B cell (primary cell): Measurements from ENCODE around the gene PPP1R12C. TPM values are rescaled to one million over a fixed set of nuclear protein-coding genes. Genes with fewer than 3 reads are reported as not detected.

Experiments
- ATAC-seq: fragments of 200-7000 bp; cut with Tn5 transposase; one replicate; pipeline ENCODE4 v1.10.0; 2021; ENCODE audit warnings: low read depth, mild to moderate bottlenecking, moderate number of reproducible peaks, moderate library complexity
- CTCF ChIA-PET: fragments of 350-600 bp; sonication (Branson Sonifier 250); formaldehyde crosslinking; loops from one replicate; lab custom pipeline; 2021; ENCODE audit warnings: antibody characterized with exemption, inconsistent platforms; lab: Charles Lee
- POLR2A ChIA-PET: fragments of 350-600 bp; sonication (Branson Sonifier 250); formaldehyde crosslinking; loops from one replicate; lab custom pipeline; 2021; ENCODE audit warnings: antibody characterized with exemption; lab: Charles Lee
- DNase-seq: peaks from one replicate; pipeline ENCODE4 v3.0.0; 2013
- H2AFZ ChIP-seq: 2 replicates; pipeline ENCODE4 v1.6.1; 2012; ENCODE audit warnings: mild to moderate bottlenecking, low read depth, low read length; ENCODE audit not compliant: insufficient read depth, poor library complexity, severe bottlenecking
- H3K27ac ChIP-seq, 2 donors: 1 replicate in 1 of 2; 2 replicates in 1 of 2; pipeline ENCODE4 v1.5.1; 2012 to 2013; ENCODE audit warnings: low read length in 2 of 2, mild to moderate bottlenecking in 2 of 2, moderate library complexity in 1 of 2
- H3K27me3 ChIP-seq, 4 experiments: fragments of 200-600 bp in 1 of 4; sonication (generic) in 1 of 4; replicated peaks in 1 of 4; 1 replicate in 2 of 4; 2 replicates in 2 of 4; pipeline versions ENCODE4 v1.6.1 to v1.7.0; 2013 to 2016; ENCODE audit warnings: low read length in 3 of 4, mild to moderate bottlenecking in 2 of 4, mixed read lengths in 1 of 4, moderate library complexity in 1 of 4; ENCODE audit not compliant: insufficient read depth in 4 of 4, control insufficient read depth in 3 of 4; ENCODE audit errors: control extremely low read depth in 1 of 4
- H3K36me3 ChIP-seq, 2 experiments: replicated peaks in 1 of 2; 1 replicate in 1 of 2; 2 replicates in 1 of 2; pipeline versions ENCODE4 v1.6.1 to v1.7.1; 2013; ENCODE audit warnings: low read length in 1 of 2; ENCODE audit not compliant: insufficient read depth in 2 of 2, control insufficient read depth in 1 of 2; ENCODE audit errors: control extremely low read depth in 1 of 2, extremely low read depth in 1 of 2
- H3K4me1 ChIP-seq, 2 donors: fragments of 200-600 bp in 1 of 2; sonication (generic) in 1 of 2; 1 replicate in 1 of 2; 2 replicates in 1 of 2; pipeline versions ENCODE4 v1.5.1 to v1.6.1; 2013 to 2017; ENCODE audit warnings: low read length in 2 of 2; ENCODE audit not compliant: control insufficient read depth in 2 of 2, insufficient read depth in 2 of 2
- H3K4me2 ChIP-seq: replicated peaks from 2 replicates; pipeline ENCODE3; 2012; ENCODE audit warnings: mild to moderate bottlenecking, low read depth, low read length; ENCODE audit not compliant: poor library complexity, severe bottlenecking
- H3K4me3 ChIP-seq, 5 experiments: fragments of 200-600 bp in 1 of 5; sonication (generic) in 1 of 5; 1 replicate in 3 of 5; 2 replicates in 2 of 5; pipeline versions ENCODE4 v1.5.1 to v1.7.0; 2011 to 2016; ENCODE audit warnings: low read length in 4 of 5, mild to moderate bottlenecking in 4 of 5, low read depth in 2 of 5, control low read depth in 1 of 5, moderate library complexity in 1 of 5; ENCODE audit not compliant: insufficient read depth in 1 of 5; ENCODE audit errors: control extremely low read depth in 1 of 5, extremely low read depth in 1 of 5
- H3K79me2 ChIP-seq: fragments of 200-600 bp; sonication (generic); one replicate; pipeline ENCODE4 v1.6.0; 2016; ENCODE audit warnings: low read length; ENCODE audit not compliant: control insufficient read depth, insufficient read depth
- H3K9ac ChIP-seq: fragments of 200-600 bp; sonication (generic); 2 replicates; pipeline ENCODE4 v1.6.1; 2017; ENCODE audit warnings: mild to moderate bottlenecking, low read length, moderate library complexity
- H3K9me3 ChIP-seq, 3 donors: one replicate each; pipeline versions ENCODE4 v1.6.1 to v1.7.1; 2013; ENCODE audit warnings: low read length in 2 of 3; ENCODE audit not compliant: control insufficient read depth in 2 of 3, insufficient read depth in 1 of 3; ENCODE audit errors: control extremely low read depth in 1 of 3
- H4K20me1 ChIP-seq: 2 replicates; pipeline ENCODE4 v1.6.0; 2012; ENCODE audit warnings: mild to moderate bottlenecking, low read length; ENCODE audit not compliant: insufficient read depth, control insufficient read depth, poor library complexity, severe bottlenecking
- H3K27ac Mint-ChIP-seq: one replicate; pipeline ENCODE4 v1.8.0; 2021; ENCODE audit warnings: mixed read lengths
- H3K27me3 Mint-ChIP-seq: one replicate; pipeline ENCODE4 v1.8.0; 2021; ENCODE audit warnings: mixed read lengths
- H3K4me1 Mint-ChIP-seq: one replicate; pipeline ENCODE4 v1.8.0; 2021; ENCODE audit warnings: mixed read lengths
- H3K4me3 Mint-ChIP-seq: one replicate; pipeline ENCODE4 v1.8.0; 2021; ENCODE audit warnings: mixed read lengths
- H3K9me3 Mint-ChIP-seq: one replicate; pipeline ENCODE4 v1.8.0; 2022; ENCODE audit warnings: mixed read lengths; ENCODE audit not compliant: insufficient read depth
- CTCF ChIP-seq: fragments of 200-600 bp; IDR thresholded peaks from one replicate; pipeline ENCODE4 v1.8.0; 2022; ENCODE audit warnings: antibody characterized with exemption, mild to moderate bottlenecking
- EZH2 ChIP-seq: IDR thresholded peaks from 2 replicates; pipeline ENCODE4 v1.6.1; 2012; ENCODE audit warnings: borderline replicate concordance, low read depth, mild to moderate bottlenecking, moderate library complexity, low read length; ENCODE audit not compliant: insufficient read depth, poor library complexity, severe bottlenecking
- WGBS: methylation state at CpG from one replicate; pipeline ENCODE4 v1.1.5; 2013; ENCODE audit warnings: missing lambda C conversion rate; ENCODE audit not compliant: insufficient coverage; 5-methylcytosine and 5-hydroxymethylcytosine counted together
- intact Hi-C: fragments of 100-400 bp; cut with micrococcal nuclease; formaldehyde crosslinking; loops from one replicate; pipeline ENCODE4 v1.10.0; 2022
- polyA plus RNA-seq: library from polyadenylated mRNA; depleted of rRNA; stranded (reverse); fragments of >200 nt; gene quantifications from 2 replicates; pipeline ENCODE4 v1.2.3, GENCODE V29; 2012
- total RNA-seq, 2 donors: library from RNA; stranded (reverse); fragments of 120-200 nt in 1 of 2; gene quantifications; 1 replicate in 1 of 2; 2 replicates in 1 of 2; pipeline versions ENCODE4 v1.2.3 to v1.2.4, GENCODE V29; 2013 to 2022

PPP1R12C gene
- total and polyA plus RNA-seq, 2 donors (not counting 1 experiment from before 2014, with no cell fraction given): 145 to 179 TPM

- Histone ChIP-seq H3K9me3 (peaks cover 0 to 57% (median 4%) of the 10 kb centered on the region in 3 donors), H3K27ac (no peak within 1 kb of the TSS), H3K27me3 (peaks cover 0 to 67% (median 24%) of the 10 kb centered on the region in 4 experiments), H2AFZ (no peak within 1 kb of the TSS), H4K20me1 (no peaks in the 10 kb centered on the region), H3K9ac (no peak within 1 kb of the TSS), H3K36me3 (no peaks in the 10 kb centered on the region), H3K4me3 (no peak within 1 kb of the TSS), H3K4me1 (peaks cover 14 to 19% of the 10 kb centered on the region in 2 donors), H3K4me2 (peak within 1 kb of the TSS; percentile 45), H3K79me2 (no peaks in the 10 kb centered on the region)
- Mint-ChIP-seq H3K4me3 (peak within 1 kb of the TSS; percentile 24), H3K27me3 (peaks cover 40% of the 10 kb centered on the region), H3K9me3 (no peaks in the 10 kb centered on the region), H3K27ac (no peak within 1 kb of the TSS), H3K4me1 (peaks cover 18% of the 10 kb centered on the region)
- intact Hi-C loops: no loop called here
- POLR2A ChIA-PET: no interaction called here
- 51% methylated on average over 24 of the region's 39 CpGs for WGBS
- CTCF ChIA-PET: interaction anchor here (1.5 kb wide), 1 partner anchor 16 kb away, joined by 5 read pairs; no protein-coding TSS in a partner anchor
- ATAC-seq (no peak), DNase-seq (no peak)
- TF ChIP-seq EZH2: no peak
- TF ChIP-seq CTCF: no peak
Observed at GRCh38 chr19:55157064-55157908, 39.8 kb upstream of the PPP1R12C start, which contains the start of gene TNNI3. Gene TNNI3 (minus strand): TSS chr19:55157732. CDS start chr19:55157589, 143 bp downstream.
